ENCODE data around the gene CHD9NB.

CHD9NB gene

GRCh38 chr16:53052519-53053501 lies at the start of gene CHD9NB:
TSS of gene CHD9NB (minus strand) at chr16:53052897. CDS start at chr16:53044158, 8,739 bp downstream.
- no peak for DNase-seq (ENCODE audit: low read depth in 2 of 2)

GRCh38 chr16:53100889-53101288 lies 48.2 kb upstream of the CHD9NB start:
- no peak for DNase-seq (ENCODE audit: low read depth in 2 of 2)

- DNase-seq (ENCODE audit: low read depth in 2 of 2), result no peak
Measured at GRCh38 chr16:53100131-53100748, 47.5 kb upstream of the CHD9NB start.

- DNase-seq (ENCODE audit: low read depth in 2 of 2), result peak; percentile 28 to 30
Measured at GRCh38 chr16:53099318-53100130, 46.8 kb upstream of the CHD9NB start.

- no peak for DNase-seq (ENCODE audit: low read depth in 2 of 2)
Measured at GRCh38 chr16:53098526-53099317, 46.0 kb upstream of the CHD9NB start.

GRCh38 chr16:53097190-53097589 lies 44.5 kb upstream of the CHD9NB start:
- no peak for DNase-seq (ENCODE audit: low read depth in 2 of 2)

- no peak for DNase-seq (ENCODE audit: low read depth in 2 of 2)
Measured at GRCh38 chr16:53094013-53094630, 41.4 kb upstream of the CHD9NB start.

GRCh38 chr16:53093162-53093744 lies 40.6 kb upstream of the CHD9NB start:
- DNase-seq (ENCODE audit: low read depth in 2 of 2), result no peak

- DNase-seq (ENCODE audit: low read depth in 2 of 2), result no peak
Measured at GRCh38 chr16:53092284-53092683, 39.6 kb upstream of the CHD9NB start.

GRCh38 chr16:53091466-53092211 lies 38.9 kb upstream of the CHD9NB start:
- DNase-seq (ENCODE audit: low read depth in 2 of 2), result no peak

- no peak for DNase-seq (ENCODE audit: low read depth in 2 of 2)
Measured at GRCh38 chr16:53090591-53091411, 38.1 kb upstream of the CHD9NB start.

- no peak for DNase-seq (ENCODE audit: low read depth in 2 of 2)
Measured at GRCh38 chr16:53090286-53090590, 37.5 kb upstream of the CHD9NB start.

- no peak for DNase-seq (ENCODE audit: low read depth in 2 of 2)
Measured at GRCh38 chr16:53089434-53090285, 37.0 kb upstream of the CHD9NB start.

- DNase-seq (ENCODE audit: low read depth in 2 of 2), result no peak
Measured at GRCh38 chr16:53087101-53087500, 34.4 kb upstream of the CHD9NB start.

GRCh38 chr16:53085931-53086421 lies 33.3 kb upstream of the CHD9NB start:
- no peak for DNase-seq (ENCODE audit: low read depth in 2 of 2)

GRCh38 chr16:53085369-53085843 lies 32.7 kb upstream of the CHD9NB start:
- DNase-seq (ENCODE audit: low read depth in 2 of 2), result no peak

- DNase-seq (ENCODE audit: low read depth in 2 of 2), result no peak
Measured at GRCh38 chr16:53084746-53085334, 32.1 kb upstream of the CHD9NB start.

Measured in stimulated activated CD4-positive, alpha-beta T cell treated with anti-CD3 and anti-CD28 coated beads, Interleukin-4, amount 100 ng/mL, for 48 hours (primary cell).